DOHH2 (cell line): Measurements from ENCODE around the gene LUZP1.

ENCODE experiments used
- CTCF ChIP-seq: fragments of 200-600 bp; sonication (generic); IDR thresholded peaks from one replicate; pipeline ENCODE4 v1.5.1; 2014; ENCODE audit warnings: antibody characterized with exemption, mild to moderate bottlenecking, low read depth, low read length; ENCODE audit not compliant: poor library complexity, severe bottlenecking
- EZH2phosphoT487 ChIP-seq: fragments of 200-600 bp; sonication (generic); IDR thresholded peaks from 2 replicates; pipeline ENCODE4 v1.6.1; 2017; ENCODE audit warnings: borderline replicate concordance, mild to moderate bottlenecking, antibody characterized with exemption, low read length, moderate library complexity, mixed read lengths

DNA sequence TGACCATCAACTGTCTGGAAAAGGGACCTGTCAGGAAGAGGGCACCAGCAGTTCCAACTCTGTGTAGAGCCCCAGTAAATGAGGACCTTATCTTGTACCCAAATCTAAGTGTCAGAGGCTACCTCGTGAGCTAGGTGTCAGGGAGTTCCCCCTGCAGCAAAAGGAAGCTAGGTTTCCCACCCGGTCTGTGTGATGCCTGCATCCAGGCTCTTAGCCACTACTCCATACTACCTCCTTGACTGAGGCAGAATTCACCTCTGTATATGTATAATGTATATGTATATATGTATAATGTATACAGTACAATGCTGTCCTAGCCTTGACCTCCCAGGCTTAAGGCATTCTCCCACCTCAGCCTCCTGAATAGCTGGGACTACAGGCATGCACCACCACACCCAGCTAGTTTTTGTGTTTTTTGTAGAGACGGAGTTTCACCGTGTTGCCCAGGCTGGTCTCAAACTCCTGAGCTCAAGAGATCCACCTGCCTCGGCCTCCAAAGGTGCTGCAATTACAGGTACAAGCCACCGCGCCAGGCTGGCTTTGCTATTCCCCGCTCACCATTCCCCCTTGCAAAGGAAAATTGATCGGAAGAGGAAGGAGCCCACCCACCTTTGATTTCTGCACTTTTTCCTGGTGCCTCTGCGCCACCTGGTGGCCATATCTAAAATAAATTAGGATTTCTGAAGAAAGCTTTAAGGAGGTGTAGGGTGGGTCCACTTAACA lies 15.7 kb upstream of the LUZP1 start:
- TF ChIP-seq EZH2phosphoT487 = no peak
- peak; percentile 74 for TF ChIP-seq CTCF
